22Rv1 (cell line): ENCODE measurements around the gene CHKA.

Experiments used
- CTCF ChIP-seq: fragments of 450-650 bp; IDR thresholded peaks from 2 replicates; pipeline ENCODE4 v1.5.1; 2017; ENCODE audit warnings: mild to moderate bottlenecking
- ZFX ChIP-seq: fragments of 450-650 bp; IDR thresholded peaks from 2 replicates; pipeline ENCODE4 v1.6.1; 2017; ENCODE audit warnings: antibody characterized with exemption, borderline replicate concordance

DNA sequence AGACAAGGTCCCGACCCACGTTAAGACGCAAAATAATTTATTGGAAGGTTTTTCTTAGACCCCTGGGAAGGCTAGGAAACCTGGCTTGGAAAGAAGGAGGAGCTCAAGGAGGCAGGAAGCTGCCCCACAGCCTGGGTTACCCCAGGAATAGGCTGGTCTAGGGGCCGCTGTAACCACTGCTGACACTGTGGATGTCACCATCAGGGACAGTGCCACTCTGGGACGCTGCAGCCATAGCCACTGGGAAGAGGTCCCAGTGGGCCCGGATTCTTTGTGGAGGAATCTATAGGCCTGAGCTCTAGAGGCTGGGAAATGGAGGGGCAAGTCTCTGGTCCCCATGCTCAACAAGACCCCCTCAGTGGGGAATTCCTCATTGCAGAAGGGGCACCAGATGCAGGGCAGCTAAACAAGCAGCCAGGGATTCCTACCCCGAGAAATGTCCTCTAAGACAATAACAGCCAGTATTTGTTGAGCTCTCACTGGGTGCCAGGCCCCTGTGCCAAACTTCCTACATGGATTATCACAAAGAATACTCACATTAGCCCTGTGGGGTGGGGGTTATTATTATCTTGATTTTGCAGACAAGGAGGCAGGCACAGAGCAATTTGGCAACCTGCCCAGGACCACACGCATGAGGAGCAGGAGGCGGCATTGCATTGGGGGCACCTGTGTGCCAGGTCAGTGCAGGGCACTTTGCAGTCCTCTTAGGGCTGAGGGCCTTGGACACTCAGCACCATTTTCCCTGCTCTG, 19.5 kb upstream of the CHKA start:
- TF ChIP-seq CTCF (no peak), ZFX (no peak)
